Measurements from ENCODE around the gene ADRA2B. TPM values are rescaled to one million over a fixed set of nuclear protein-coding genes. Genes with fewer than 3 reads are reported as not detected.
"Not testable (repeated sequence)": the region's sequence is repeated elsewhere in the genome, so short reads cannot be mapped to it uniquely, and the experiment has no call there.

Gene ADRA2B
- total and polyA plus RNA-seq, 5 donors from 2014 or later: 1.0 TPM; not detected in 4

DNA sequence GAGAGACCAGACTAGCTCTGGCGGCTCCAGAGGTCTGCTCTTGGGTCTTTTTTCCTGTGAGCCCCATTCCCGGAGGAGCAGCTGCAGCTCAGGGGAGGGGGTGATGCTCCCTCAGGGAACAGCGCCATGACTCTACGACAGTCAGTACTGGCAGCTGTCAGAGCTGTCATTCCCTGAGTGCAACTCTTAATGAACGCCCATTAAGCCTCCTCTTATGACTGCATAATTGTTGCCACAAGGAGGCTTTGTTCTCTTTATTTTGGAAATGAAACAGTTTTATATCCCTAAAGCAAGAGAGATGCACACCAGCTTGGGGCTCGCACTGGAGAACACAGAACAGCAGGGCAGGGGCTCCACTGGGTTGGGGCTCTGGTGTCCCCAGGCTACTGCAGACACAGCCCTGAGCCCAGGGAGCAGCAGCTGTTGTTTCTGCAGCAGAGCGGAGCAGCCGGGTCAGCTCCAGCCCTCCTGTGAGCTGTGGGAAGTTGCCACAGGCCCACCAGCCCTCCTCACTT lies 44.3 kb downstream of the ADRA2B start:
- Mint-ChIP-seq H3K27me3 (peaks cover 13% of the 10 kb centered on the region), H3K9me3 (peaks cover 0 to 14% (median 4%) of the 10 kb centered on the region in 7 donors)
- H3K36me3 ChIP-seq (ENCODE audit: control insufficient read depth, insufficient read depth, low read length); DNase-seq; H3K4me1 Mint-ChIP-seq; H3K27ac ChIP-seq (ENCODE audit: insufficient read depth, low read length, poor library complexity, severe bottlenecking); H3K27me3 ChIP-seq (ENCODE audit: control insufficient read depth, insufficient read depth, low read length); H3K4me1 ChIP-seq (ENCODE audit: control insufficient read depth, insufficient read depth, low read length, poor library complexity, severe bottlenecking); H3K9me3 ChIP-seq (ENCODE audit: control insufficient read depth in 2 of 2, low read length in 2 of 2); H3K27ac Mint-ChIP-seq; H3K4me3 Mint-ChIP-seq; H3K4me3 ChIP-seq (ENCODE audit: low read depth, low read length); ATAC-seq (ENCODE audit: low read depth in 2 of 2); H3K36me3 Mint-ChIP-seq: not testable (repeated sequence)

DNA sequence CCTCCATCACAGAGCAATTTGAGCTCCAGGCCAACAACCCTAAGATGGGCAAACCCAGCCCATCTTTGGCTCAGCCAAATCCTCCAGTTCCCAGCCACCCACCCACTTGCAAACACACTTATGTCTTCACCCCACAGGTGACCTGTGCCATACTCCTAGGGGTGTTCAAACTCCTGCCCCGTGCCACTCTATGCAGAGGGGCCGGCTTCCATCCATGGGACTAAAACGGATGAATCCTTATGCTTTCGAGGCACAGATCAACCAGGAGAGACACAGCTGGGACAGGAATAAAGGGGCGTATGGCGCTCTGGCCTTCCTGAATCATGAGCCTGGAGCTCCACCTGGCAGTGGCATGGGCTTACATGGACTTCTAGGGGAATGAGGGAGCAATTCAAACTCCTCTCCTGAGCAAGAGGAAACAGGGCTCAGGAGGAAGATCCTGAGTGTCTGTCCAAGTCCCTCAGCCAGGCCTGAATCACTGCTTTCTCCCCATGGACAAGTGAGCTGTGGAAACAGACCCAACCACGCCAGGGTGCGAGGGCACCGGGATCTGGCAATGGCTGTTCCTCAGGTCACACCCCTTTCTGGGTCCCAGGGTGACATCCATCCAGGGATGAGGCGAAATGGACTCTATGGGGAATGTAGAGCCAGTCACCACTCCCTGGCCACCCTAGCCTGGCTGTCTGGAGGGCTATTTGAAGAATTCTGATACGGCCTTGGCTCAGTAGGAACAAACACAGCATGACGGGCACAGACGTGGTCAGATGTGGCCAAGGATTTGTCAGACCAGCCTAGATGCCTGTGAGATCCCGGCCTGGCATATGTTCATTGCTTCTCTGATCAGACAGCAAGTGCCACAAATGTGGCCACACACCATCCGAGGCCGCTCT lies 45.0 kb downstream of the ADRA2B start:
- not testable (repeated sequence) for H3K36me3 Mint-ChIP-seq; H3K4me1 Mint-ChIP-seq; ATAC-seq (ENCODE audit: low read depth in 2 of 2); H3K36me3 ChIP-seq (ENCODE audit: control insufficient read depth, insufficient read depth, low read length); H3K27ac Mint-ChIP-seq; H3K27me3 ChIP-seq (ENCODE audit: control insufficient read depth, insufficient read depth, low read length); H3K4me3 ChIP-seq (ENCODE audit: low read depth, low read length); H3K27ac ChIP-seq (ENCODE audit: insufficient read depth, low read length, poor library complexity, severe bottlenecking); H3K9me3 ChIP-seq (ENCODE audit: control insufficient read depth in 2 of 2, low read length in 2 of 2); H3K4me3 Mint-ChIP-seq; DNase-seq; H3K4me1 ChIP-seq (ENCODE audit: control insufficient read depth, insufficient read depth, low read length, poor library complexity, severe bottlenecking)
- Mint-ChIP-seq H3K9me3 (peaks cover 0 to 11% (median 4%) of the 10 kb centered on the region in 7 donors), H3K27me3 (peaks cover 13% of the 10 kb centered on the region)

DNA sequence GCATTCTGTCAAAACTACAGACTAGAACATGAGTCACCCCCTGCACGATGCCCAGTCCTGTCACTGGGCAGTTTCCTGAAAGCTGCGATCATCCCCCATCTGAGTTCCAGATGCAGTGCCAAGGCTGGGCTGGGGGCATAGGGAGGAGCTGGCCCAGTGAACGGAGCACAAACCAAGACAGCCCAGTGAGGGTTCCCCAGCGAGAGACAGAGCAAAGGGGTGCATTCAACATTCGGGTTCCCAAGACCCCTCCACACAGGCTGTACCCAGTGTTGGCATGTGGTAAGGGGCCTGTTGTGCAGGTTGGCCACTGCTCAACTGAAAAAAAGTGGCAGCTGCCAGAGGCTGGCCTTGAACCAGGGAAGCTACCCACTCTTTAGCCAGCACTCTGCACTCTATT lies 46.0 kb downstream of the ADRA2B start:
- H3K4me3 Mint-ChIP-seq; H3K4me1 Mint-ChIP-seq; H3K27me3 ChIP-seq (ENCODE audit: control insufficient read depth, insufficient read depth, low read length); H3K27ac Mint-ChIP-seq; ATAC-seq (ENCODE audit: low read depth in 2 of 2); H3K27ac ChIP-seq (ENCODE audit: insufficient read depth, low read length, poor library complexity, severe bottlenecking); H3K36me3 Mint-ChIP-seq; H3K36me3 ChIP-seq (ENCODE audit: control insufficient read depth, insufficient read depth, low read length); H3K9me3 ChIP-seq (ENCODE audit: control insufficient read depth in 2 of 2, low read length in 2 of 2); H3K4me1 ChIP-seq (ENCODE audit: control insufficient read depth, insufficient read depth, low read length, poor library complexity, severe bottlenecking); H3K4me3 ChIP-seq (ENCODE audit: low read depth, low read length); DNase-seq; H3K9me3 Mint-ChIP-seq; H3K27me3 Mint-ChIP-seq: not testable (repeated sequence)

DNA sequence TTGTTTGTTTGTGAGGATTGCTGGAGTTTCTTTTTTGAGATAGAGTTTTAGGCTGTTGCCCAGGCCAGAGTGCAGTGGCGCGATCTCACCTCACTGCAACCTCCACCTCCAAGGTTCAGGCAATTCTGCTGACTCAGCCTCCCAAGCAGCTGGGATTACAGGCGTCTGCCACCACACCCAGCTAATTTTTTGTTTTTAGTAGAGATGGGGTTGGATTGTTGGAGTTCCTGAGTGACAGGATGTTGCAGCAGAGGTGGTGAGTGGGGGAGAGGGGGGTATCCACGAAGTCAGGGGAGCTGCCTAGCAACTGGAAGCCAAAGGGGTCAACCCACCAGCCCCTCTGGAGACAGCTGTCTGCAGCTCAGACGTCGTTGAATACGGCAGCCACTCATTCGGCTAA lies 46.5 kb downstream of the ADRA2B start:
- H3K27me3 ChIP-seq (ENCODE audit: control insufficient read depth, insufficient read depth, low read length); H3K27ac Mint-ChIP-seq; H3K9me3 Mint-ChIP-seq; H3K27ac ChIP-seq (ENCODE audit: insufficient read depth, low read length, poor library complexity, severe bottlenecking); H3K36me3 Mint-ChIP-seq; H3K36me3 ChIP-seq (ENCODE audit: control insufficient read depth, insufficient read depth, low read length); H3K27me3 Mint-ChIP-seq; DNase-seq; H3K4me3 ChIP-seq (ENCODE audit: low read depth, low read length); H3K4me3 Mint-ChIP-seq; H3K4me1 ChIP-seq (ENCODE audit: control insufficient read depth, insufficient read depth, low read length, poor library complexity, severe bottlenecking); H3K9me3 ChIP-seq (ENCODE audit: control insufficient read depth in 2 of 2, low read length in 2 of 2); H3K4me1 Mint-ChIP-seq; ATAC-seq (ENCODE audit: low read depth in 2 of 2): not testable (repeated sequence)

DNA sequence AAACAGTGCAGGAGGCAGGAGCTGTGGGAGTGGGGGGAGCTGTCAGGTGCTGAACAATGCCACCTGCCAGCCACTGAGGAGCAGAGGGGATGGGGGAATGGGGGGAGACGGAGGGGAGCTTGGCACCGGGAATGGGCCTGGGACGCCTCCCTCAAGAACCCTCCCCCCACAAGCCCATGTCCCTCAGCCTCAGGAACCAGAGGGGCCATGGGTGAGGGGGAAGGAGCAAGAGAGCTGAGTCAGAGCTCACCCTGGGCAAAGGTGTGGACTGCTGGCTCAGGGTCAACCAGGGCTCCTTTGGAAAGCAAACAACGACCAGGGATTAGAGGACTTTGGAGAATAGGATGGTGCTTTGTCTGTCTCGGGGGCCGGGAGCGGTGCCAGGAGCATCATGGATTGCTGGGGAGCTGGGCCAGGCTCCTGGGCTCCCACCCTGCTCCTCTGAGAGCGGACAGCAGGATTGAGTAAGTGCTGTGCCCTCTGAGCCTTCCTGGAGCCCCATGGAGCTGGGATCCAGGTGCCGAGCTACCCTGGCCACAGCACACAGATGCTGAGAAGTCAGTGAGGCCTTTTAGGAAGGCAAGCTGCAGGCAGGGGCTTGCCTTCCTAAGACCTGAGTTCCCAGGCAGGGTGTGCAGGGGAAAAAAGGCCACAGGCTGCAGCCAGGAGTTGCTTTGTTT lies 48.3 kb downstream of the ADRA2B start:
- not testable (repeated sequence) for H3K4me1 ChIP-seq (ENCODE audit: control insufficient read depth, insufficient read depth, low read length, poor library complexity, severe bottlenecking); H3K27ac ChIP-seq (ENCODE audit: insufficient read depth, low read length, poor library complexity, severe bottlenecking); ATAC-seq (ENCODE audit: low read depth in 2 of 2); H3K9me3 Mint-ChIP-seq; H3K36me3 Mint-ChIP-seq; H3K9me3 ChIP-seq (ENCODE audit: control insufficient read depth in 2 of 2, low read length in 2 of 2); H3K4me3 ChIP-seq (ENCODE audit: low read depth, low read length); H3K36me3 ChIP-seq (ENCODE audit: control insufficient read depth, insufficient read depth, low read length); H3K27me3 Mint-ChIP-seq; H3K27ac Mint-ChIP-seq; H3K4me1 Mint-ChIP-seq; DNase-seq; H3K27me3 ChIP-seq (ENCODE audit: control insufficient read depth, insufficient read depth, low read length); H3K4me3 Mint-ChIP-seq

DNA sequence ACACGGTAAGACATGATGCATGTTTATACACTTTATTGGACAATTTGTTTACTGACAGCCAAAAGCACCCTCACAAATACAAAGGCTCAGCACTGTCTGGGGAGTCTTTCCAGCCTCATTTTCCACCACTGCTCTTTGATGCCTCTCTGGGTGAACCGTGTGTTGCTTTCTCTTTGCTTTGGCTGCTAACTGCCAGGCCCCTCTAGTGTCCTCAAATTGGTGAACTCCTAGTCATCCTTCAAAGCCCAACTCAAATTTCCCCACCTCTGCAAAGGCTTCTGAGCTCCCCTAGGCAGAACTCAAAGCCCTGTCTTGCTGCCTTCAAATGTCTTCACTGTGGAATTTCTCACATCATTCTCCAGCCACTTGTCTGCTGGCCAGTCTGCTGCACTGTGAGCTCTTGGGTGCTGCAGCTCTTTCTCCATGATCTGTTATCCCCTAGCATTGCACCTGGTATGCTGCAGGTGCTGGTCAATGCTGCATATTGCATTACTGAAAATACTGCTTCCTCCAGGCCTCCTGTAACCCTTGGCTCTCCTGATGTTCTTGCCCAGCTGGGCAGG lies 49.2 kb downstream of the ADRA2B start:
- H3K36me3 Mint-ChIP-seq; H3K27ac Mint-ChIP-seq; H3K4me1 ChIP-seq (ENCODE audit: control insufficient read depth, insufficient read depth, low read length, poor library complexity, severe bottlenecking); H3K27me3 ChIP-seq (ENCODE audit: control insufficient read depth, insufficient read depth, low read length); H3K36me3 ChIP-seq (ENCODE audit: control insufficient read depth, insufficient read depth, low read length); H3K9me3 ChIP-seq (ENCODE audit: control insufficient read depth in 2 of 2, low read length in 2 of 2); H3K4me3 Mint-ChIP-seq; H3K4me3 ChIP-seq (ENCODE audit: low read depth, low read length); DNase-seq; H3K27ac ChIP-seq (ENCODE audit: insufficient read depth, low read length, poor library complexity, severe bottlenecking); ATAC-seq (ENCODE audit: low read depth in 2 of 2); H3K4me1 Mint-ChIP-seq; H3K9me3 Mint-ChIP-seq; H3K27me3 Mint-ChIP-seq: not testable (repeated sequence)

DNA sequence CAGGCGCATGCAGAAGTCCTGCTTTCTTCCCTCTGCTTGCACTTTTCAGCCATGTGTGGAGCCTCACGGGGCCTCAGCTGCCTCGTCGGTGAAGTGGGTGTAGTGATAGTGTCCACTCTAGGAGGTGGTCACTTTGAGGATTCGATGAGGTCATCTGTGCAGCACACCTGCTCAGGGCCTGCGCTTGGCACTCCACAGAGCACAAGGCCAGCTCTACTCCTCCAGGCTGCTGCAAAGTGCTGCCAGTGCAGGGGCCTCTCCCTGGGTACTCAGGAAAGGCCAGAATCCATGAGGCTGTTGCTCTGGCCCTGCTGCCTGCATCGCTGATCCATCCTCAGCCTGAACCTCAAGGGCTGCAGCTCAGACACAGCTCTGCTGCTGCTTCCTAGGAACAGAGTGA lies 49.9 kb downstream of the ADRA2B start:
- H3K4me3 Mint-ChIP-seq; H3K36me3 ChIP-seq (ENCODE audit: control insufficient read depth, insufficient read depth, low read length); H3K27ac ChIP-seq (ENCODE audit: insufficient read depth, low read length, poor library complexity, severe bottlenecking); ATAC-seq (ENCODE audit: low read depth in 2 of 2); H3K27me3 ChIP-seq (ENCODE audit: control insufficient read depth, insufficient read depth, low read length); H3K9me3 Mint-ChIP-seq; H3K4me1 Mint-ChIP-seq; DNase-seq; H3K4me1 ChIP-seq (ENCODE audit: control insufficient read depth, insufficient read depth, low read length, poor library complexity, severe bottlenecking); H3K27me3 Mint-ChIP-seq; H3K36me3 Mint-ChIP-seq; H3K9me3 ChIP-seq (ENCODE audit: control insufficient read depth in 2 of 2, low read length in 2 of 2); H3K27ac Mint-ChIP-seq; H3K4me3 ChIP-seq (ENCODE audit: low read depth, low read length): not testable (repeated sequence)
